PFSK-1 (cell line): ENCODE data around the gene CES3.

Source experiments
- FOXP2 ChIP-seq: optimal IDR thresholded peaks from 2 replicates; pipeline ENCODE3; 2011; ENCODE audit warnings: borderline replicate concordance, control low read depth, inconsistent platforms; ENCODE audit not compliant: insufficient read depth; ENCODE audit errors: extremely low read length, extremely low read depth
- POLR2AphosphoS5 ChIP-seq: IDR thresholded peaks from 2 replicates; pipeline ENCODE4 v1.6.1; 2012; ENCODE audit warnings: low read depth, mild to moderate bottlenecking, control low read depth, low read length, moderate library complexity
- SIN3A ChIP-seq: IDR thresholded peaks from 2 replicates; pipeline ENCODE4 v1.6.1; 2012; ENCODE audit warnings: mild to moderate bottlenecking, low read length, moderate library complexity, borderline replicate concordance; ENCODE audit not compliant: insufficient read depth
- TAF1 ChIP-seq: IDR thresholded peaks from 2 replicates; pipeline ENCODE4 v1.6.1; 2012; ENCODE audit warnings: low read length, control low read depth, borderline replicate concordance; ENCODE audit not compliant: insufficient read depth
- TF ChIP-seq, protein P1 (sequence below), 2 experiments: IDR thresholded peaks; 2 replicates each; pipeline versions ENCODE4 v1.6.1 to v1.8.0; 2011 to 2012; ENCODE audit warnings: low read depth in 2 of 2, low read length in 2 of 2, control low read depth in 1 of 2, inconsistent platforms in 1 of 2, mild to moderate bottlenecking in 1 of 2, moderate library complexity in 1 of 2; ENCODE audit not compliant: insufficient read depth in 1 of 2

Gene CES3

DNA sequence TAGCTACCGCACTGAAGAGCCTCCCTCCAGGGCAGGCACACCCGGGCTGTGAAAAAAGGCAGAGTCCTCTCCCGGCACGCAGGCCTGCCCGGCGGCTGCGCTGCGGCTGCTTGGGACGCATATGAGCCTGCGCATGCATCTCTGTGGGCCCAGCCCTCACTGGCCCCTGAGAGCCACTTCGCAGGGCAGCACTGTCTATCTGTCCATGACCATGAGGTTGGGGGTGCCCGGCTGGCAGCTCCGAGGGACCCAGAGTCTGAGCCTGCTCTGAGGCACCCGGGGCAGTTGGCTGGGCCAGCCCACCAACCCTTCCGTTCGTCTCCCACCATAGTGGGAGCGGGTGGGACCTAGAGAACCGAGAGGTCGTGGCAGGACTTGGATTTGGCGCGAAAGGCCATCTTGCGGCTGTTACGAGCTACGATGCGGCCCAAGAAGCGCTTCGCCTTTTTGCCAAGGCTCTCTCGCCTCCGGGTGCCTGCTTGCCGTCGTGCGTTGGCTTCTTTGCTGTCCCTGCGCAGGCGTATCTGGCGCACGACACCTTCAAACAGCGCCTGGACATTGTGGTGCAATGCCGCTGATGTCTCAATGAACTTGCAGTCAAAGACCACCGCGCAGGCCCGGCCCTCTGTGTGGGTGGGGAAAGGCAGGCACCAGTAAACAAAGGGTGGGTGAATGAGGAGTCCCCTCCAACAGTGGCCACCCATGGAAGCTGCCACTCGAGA, 39.2 kb upstream of the CES3 start:
- no peak for TF ChIP-seq TAF1
- TF ChIP-seq POLR2AphosphoS5, result no peak
- TF ChIP-seq, protein P1, sequence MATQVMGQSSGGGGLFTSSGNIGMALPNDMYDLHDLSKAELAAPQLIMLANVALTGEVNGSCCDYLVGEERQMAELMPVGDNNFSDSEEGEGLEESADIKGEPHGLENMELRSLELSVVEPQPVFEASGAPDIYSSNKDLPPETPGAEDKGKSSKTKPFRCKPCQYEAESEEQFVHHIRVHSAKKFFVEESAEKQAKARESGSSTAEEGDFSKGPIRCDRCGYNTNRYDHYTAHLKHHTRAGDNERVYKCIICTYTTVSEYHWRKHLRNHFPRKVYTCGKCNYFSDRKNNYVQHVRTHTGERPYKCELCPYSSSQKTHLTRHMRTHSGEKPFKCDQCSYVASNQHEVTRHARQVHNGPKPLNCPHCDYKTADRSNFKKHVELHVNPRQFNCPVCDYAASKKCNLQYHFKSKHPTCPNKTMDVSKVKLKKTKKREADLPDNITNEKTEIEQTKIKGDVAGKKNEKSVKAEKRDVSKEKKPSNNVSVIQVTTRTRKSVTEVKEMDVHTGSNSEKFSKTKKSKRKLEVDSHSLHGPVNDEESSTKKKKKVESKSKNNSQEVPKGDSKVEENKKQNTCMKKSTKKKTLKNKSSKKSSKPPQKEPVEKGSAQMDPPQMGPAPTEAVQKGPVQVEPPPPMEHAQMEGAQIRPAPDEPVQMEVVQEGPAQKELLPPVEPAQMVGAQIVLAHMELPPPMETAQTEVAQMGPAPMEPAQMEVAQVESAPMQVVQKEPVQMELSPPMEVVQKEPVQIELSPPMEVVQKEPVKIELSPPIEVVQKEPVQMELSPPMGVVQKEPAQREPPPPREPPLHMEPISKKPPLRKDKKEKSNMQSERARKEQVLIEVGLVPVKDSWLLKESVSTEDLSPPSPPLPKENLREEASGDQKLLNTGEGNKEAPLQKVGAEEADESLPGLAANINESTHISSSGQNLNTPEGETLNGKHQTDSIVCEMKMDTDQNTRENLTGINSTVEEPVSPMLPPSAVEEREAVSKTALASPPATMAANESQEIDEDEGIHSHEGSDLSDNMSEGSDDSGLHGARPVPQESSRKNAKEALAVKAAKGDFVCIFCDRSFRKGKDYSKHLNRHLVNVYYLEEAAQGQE (IDR thresholded peaks at IDR 0.05; ENCODE audit: insufficient read depth in 1 of 2, low read depth in 2 of 2, low read length in 2 of 2), result no peak
- no peak for TF ChIP-seq FOXP2
- TF ChIP-seq SIN3A, result no peak

DNA sequence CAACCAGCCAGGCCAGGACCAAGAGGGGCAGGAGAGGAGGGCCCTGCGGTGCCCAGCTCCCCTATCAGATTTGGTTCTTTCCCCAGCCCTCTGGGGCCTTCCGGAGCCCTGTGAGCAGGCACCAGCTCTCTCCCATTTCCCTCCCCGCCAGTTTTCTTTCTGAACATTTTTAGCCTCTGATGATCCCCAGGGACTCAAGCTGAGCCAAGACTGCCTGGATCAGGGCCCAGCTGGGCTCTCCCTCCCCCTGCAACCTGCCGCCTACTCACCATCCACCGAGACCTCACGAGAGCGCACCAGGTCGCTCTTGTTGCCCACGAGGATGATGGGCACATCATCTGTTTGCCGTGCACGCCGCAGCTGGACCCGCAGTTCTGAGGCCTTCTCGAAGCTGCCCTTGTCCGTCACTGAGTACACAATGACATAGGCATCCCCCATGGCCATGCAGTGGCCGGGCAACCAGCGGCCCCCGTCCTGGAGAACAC, 37.8 kb upstream of the CES3 start:
- TF ChIP-seq SIN3A (no peak), FOXP2 (no peak), TAF1 (no peak), POLR2AphosphoS5 (no peak)
- TF ChIP-seq, protein P1 (IDR thresholded peaks at IDR 0.05; ENCODE audit: insufficient read depth in 1 of 2, low read depth in 2 of 2, low read length in 2 of 2), result no peak

GRCh38 chr16:66923866-66924265, 37.2 kb upstream of the CES3 start:
- TF ChIP-seq, protein P1 (IDR thresholded peaks at IDR 0.05; ENCODE audit: insufficient read depth in 1 of 2, low read depth in 2 of 2, low read length in 2 of 2), result no peak
- TF ChIP-seq SIN3A (no peak), POLR2AphosphoS5 (no peak), FOXP2 (no peak), TAF1 (no peak)

DNA sequence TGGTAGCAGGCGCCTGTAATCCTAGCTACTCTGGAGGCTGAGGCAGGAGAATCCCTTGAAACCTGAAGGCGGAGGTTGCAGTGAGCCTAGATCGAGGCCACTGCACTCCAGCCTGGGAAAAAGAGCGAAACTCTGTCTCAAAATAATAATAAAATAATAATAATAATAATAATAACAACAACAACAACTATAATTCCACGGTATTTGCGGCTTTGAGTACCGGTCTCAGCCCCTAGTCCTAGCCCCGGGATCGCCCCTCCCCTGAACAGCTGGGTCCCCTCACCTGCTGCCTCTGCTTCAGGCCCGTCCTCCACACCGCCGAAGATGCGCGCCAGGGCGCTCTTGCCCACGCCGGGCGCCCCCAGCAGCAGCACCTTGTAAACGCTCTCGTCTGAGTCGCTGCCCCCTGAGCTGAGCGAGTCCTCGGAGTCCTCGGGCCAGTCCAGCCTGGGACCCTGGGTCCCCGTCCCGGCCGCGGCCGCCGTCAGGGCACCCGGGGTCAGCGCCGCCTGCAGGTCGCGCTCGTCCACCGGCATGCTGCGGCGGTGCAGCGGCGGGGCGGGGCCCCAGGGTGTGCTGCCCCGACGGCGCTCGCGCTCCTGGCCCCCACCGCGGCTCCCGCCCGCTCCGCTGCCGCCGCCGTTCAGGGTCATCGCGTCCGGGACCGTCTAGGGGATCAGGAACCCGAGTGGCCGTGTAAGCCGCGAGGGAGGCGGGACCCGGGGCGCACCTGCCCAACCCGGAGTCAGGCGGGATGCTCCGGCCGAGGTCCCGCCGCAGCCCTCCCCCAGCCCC, 36.3 kb upstream of the CES3 start:
- TF ChIP-seq POLR2AphosphoS5 (no peak), FOXP2 (peak; percentile 12), TAF1 (no peak)
- TF ChIP-seq, protein P1 (IDR thresholded peaks at IDR 0.05; ENCODE audit: insufficient read depth in 1 of 2, low read depth in 2 of 2, low read length in 2 of 2), result no peak
